Raji (cell line): ENCODE results near the gene FGGY.

Source experiments
- POLR2A ChIP-seq: IDR thresholded peaks from 2 replicates; pipeline ENCODE4 v1.6.1; 2011; ENCODE audit warnings: low read depth, low read length, control low read depth; ENCODE audit not compliant: insufficient read depth

Gene FGGY

DNA sequence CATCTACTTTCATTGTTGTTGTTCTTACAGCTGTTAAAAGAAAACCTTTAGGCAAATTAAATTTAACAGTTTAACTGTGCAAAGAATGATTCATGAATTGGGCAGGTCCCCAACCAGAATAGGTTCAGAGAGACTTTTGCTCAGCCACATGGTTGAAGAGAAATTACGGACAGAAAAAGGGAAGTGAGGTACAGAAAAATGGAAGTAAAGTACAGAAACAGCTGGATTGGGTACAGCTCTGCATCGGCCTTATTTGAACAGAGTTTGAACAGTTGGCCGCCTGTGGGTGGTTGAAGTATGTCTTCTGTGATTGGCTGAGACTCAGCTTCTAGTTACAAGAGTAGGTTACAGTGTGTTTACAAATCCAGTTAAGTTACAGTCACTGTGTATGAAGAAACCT lies 210.1 kb downstream of the FGGY start:
- TF ChIP-seq POLR2A, result no peak

GRCh38 chr1:59509341-59509875 lies 212.5 kb downstream of the FGGY start:
- no peak for TF ChIP-seq POLR2A

GRCh38 chr1:59510249-59510648 lies 213.4 kb downstream of the FGGY start:
- TF ChIP-seq POLR2A, result no peak

DNA sequence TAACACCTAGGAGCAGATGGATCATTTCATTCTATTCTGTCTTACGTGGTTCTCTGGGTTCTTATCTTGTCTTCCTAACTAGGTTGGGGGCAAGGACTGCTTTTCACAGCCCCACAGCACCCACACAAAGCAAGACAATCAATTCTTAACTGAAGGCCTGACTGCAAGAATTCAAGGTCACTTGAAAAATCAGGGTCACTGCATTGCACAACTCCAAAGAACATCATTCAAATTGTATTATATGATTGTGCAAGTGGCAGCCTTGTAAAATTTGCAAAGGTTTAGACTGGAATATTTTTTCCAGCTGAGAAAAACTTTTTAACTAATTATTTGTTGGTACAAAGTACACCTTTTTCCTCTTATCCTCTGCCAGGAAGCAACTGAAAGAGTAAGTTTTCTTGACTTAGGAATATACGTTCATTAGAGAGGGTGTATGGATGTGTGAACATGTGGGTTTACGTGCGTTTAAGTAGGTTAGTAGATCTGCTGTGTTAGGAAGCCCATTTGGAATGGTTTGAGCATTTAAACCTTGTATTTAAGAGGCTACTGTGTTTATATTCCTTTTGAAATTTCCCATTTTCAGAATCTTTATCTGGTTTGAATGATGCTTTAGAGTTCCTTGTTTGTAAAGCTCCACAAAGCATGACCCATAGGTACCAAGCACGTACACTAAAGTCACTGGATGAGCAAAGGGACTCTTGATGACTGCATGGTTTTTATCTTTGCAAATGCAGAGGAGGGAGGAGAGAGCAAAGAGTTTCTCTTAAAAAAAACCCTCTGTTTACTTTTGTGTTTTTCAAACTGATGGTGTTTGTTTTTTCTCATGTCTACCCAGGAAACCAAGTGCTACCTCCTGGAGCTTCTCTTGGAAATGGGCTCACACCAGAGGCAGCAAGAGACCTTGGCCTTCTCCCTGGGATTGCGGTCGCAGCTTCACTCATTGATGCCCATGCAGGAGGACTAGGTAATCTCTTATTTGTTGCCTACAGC lies 214.9 kb downstream of the FGGY start:
- no peak for TF ChIP-seq POLR2A

DNA sequence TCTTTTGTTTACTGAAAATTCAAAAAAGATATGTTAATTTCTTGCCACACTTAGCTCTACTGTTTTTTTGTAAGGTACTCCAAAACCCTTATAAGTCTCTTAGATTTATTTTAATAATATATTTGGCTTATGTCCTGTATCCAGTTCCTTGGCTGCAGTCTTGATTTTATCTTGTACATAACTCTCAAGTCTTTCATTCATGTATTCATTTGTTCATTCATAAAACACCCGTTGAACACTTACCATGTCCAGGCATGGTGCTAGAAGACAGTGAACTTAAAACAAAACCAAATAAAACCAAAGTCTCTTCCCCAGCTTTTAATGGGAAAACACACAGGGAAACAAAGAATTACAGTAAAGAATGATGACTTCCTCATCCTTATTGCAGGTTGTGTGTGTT lies 215.8 kb downstream of the FGGY start:
- no peak for TF ChIP-seq POLR2A

- TF ChIP-seq POLR2A, result no peak
Observed at GRCh38 chr1:59514061-59514909, 217.4 kb downstream of the FGGY start.

- TF ChIP-seq POLR2A, result no peak
Observed at GRCh38 chr1:59516881-59517280, 220.0 kb downstream of the FGGY start.

DNA sequence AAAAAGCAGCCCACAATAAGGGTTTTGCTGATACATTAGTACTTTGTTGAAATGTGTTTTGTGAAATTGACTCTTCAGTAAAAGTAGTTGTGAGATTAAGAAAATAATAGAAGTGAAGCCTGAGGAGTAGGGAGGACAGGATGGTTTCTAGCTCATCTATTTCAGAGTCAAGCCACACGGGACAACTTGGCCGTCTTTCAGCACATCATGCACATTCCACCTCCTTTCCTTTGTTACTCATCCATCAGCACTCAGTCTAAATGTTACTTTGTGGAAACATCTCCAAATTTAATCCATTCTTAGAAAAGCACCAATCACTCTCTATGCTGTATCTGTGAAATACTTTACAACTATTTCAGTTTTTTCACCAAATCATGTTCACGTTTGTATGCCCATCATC lies 223.3 kb downstream of the FGGY start:
- no peak for TF ChIP-seq POLR2A

DNA sequence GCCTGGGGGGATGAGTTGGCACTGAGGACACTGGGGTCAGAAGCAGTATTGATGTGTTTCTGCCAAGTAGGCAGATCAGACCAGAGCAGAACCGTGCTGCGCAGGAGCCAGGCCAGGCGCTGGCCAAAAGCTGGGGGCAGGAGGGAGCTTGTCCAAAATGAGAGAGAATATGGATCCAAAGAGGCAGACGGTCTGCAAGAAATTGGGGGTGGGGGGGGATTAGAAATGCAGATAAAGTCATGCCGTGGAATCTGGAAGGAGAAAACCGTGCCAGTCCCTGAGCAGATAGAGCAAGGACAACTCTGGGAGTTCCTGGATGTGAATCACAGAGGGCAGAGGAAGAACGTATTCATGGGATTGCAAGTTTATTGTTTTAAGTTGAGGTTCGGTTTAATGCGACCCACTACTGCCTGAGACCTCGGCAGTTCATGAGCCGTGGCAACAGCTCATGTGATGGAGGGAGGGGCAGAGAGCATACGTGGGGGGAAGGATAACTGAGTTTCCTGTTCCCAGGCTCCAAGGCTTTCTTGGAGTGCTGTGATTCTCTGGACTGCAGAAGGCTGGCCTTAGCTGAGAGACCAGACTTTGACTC lies 224.0 kb downstream of the FGGY start:
- TF ChIP-seq POLR2A, result no peak

DNA sequence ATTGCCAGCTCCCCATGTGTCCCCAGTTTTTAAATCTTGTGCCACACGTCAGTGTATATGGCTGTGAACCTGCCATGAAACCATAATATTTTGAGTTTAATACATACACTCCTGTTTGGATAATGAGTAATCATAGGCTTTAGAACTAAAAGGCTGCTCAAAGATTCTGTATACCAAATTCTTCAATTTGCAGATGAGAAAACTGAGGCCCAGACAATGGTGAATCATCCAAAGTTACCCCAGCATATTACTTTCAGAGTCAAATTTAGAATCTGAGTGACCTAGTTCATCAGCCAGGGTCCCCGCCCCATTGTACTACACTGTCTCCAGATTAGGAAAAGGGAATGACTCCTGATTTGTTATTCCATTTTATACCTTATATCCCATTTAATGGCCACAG lies 224.6 kb downstream of the FGGY start:
- TF ChIP-seq POLR2A, result no peak

GRCh38 chr1:59522925-59523505 lies 226.1 kb downstream of the FGGY start:
- TF ChIP-seq POLR2A, result no peak

DNA sequence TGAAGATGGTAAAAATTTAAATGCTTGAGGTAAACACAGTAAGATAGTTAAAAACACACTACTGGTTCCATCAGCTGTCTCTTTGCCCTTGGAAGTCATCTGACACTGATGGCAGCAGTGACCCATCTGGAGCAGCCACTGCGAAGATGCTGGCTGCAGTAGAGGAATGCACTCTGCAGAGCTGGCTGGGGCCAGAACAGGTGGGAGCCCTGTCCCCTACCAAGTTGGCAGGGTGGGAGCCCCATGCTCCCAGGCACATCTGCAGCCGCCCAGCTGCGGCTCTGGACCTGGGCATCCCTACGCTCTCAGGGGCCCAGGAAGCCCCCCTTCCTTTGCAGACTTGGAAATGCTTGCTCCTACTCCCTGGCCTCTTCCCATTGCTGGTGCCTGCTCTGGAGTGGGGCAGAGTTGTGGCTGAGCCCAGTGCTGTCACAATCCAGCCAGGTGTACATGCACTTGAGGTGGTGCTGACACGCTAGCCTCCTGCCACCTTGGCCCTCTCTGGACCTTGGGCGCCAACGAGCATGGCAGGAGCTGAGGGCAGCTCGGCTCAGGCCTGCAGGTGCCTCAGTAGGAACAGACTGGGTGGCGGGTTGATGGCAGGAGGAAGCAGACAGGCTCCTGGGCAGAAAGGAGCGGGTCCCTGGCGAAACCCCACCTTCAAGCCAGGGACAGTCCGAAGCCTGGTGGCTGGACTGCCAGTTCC lies 227.0 kb downstream of the FGGY start:
- TF ChIP-seq POLR2A, result no peak

DNA sequence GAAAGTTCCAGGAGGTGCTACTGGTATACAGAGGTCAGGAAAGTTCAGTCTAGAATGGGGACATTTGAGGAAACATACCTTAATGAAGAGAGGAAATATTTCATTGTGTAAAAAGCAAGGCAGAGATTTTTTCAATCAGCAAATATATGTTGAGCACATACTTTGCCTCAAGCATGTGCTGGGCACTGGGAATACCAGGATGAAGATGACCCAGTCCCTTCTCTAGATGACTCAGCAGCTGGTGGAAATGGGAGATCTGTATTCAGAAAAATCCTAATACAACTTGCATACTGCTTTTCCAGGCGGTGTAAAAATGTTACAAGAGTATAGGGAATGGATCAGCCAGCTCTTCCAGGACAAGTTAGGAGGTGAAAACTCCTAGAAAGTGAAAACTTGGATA lies 229.3 kb downstream of the FGGY start:
- no peak for TF ChIP-seq POLR2A

DNA sequence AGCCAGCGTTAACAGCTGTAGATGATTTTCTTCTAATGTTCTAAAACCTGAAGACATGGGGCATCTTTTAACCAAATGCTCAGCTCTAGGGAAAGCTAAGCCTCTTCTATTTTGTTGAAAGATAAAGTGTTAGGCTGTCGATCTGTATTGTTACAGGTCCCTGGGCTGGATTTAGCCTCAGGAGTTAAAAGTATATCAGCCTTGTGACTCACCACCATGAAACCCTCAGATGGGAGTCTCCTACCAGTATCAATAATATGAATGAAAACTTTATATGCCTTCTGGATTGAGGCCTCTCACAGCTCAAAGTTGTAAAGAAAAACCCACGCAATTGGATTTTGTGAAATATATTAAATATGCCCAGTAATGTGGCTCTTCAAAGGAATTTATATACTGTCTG lies 231.6 kb downstream of the FGGY start:
- no peak for TF ChIP-seq POLR2A
